Measurements from ENCODE around the gene FOXA3.

FOXA3 gene

DNA sequence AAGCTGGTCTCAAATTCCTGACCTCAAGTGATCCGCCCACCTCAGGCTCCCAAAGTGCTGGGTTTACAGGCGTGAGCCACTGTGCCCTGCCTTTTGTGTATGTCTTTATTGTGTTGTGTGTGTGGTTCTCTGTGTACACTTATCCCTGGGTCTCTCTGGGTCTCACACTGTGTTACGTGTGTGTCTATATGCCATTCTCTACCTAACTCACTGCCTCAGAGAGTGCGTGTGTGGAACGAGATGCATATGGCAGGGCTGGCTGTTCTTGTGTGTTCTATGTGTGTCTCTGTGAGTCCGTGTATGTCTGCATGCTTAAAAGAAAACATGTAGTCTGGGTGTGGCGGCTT is 10.5 kb downstream of the FOXA3 start:
- DNase-seq (ENCODE audit: low spot score) = no peak

- DNase-seq (ENCODE audit: low spot score) = no peak
Observed at GRCh38 chr19:45876161-45876410, 12.0 kb downstream of the FOXA3 start.

GRCh38 chr19:45876411-45877197 is 12.5 kb downstream of the FOXA3 start:
- DNase-seq (ENCODE audit: low spot score) = no peak

- DNase-seq (ENCODE audit: low spot score) = no peak
Observed at GRCh38 chr19:45878043-45878794, 14.1 kb downstream of the FOXA3 start.

- no peak for DNase-seq (ENCODE audit: low spot score)
Observed at GRCh38 chr19:45879055-45879454, 14.9 kb downstream of the FOXA3 start.

DNA sequence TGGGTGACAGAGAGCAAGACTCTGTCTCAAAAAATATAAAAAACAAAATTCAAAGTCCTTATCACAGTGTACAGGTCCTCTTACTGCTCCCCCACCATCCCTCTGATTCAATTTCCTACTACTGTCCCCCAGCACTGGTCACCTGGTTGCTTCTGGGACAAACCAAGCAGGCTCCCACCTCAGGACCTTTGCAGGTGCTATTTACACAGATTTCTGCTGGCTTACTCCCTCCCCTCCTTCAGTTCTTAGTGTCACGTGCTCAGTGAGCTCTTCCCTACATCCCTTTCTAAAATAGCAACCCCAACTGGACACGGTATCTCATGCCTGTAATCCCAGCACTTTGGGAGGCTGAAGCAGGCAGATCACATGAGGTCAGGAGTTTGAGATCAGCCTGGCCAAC is 15.8 kb downstream of the FOXA3 start:
- no peak for DNase-seq (ENCODE audit: low spot score)

DNA sequence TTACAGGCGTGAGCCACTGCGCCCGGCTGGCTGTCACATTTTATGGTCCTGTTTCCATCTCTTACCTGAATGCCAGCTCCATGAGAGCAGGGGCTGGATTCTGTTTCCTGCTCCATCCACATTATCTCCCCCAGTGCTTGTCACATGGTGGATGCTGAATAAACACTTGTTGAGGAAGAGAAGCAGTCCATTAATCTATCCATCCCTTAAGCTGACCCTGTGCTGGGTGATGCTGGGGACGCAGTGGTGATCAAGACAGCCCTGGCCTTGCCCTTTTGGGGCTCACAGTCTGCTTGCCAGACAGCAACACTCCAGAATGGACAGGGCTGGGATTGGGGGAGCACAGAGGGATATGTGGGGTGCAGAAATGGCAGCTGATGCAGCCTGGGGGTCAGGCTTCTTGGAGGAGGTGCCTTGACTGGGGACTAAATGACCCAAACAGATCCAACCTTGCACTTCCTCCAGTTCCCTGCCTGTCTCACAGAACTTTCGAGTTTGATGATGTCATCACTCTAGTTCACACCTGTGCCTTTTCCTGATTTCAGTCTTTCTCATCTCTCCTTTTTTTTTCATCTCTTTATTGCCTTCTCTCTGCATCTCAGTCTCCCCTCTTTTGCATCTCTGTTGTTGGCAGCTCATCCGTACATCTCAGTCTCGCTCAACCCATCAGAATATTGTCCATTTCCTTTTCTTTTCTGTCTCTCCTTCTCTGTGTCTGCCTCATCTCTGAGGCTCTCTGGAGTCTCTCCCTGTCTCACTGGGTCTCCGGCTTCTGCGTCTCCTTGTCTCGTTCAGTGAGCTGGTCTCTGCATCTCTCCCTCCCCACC is 17.2 kb downstream of the FOXA3 start:
- no peak for DNase-seq (ENCODE audit: low spot score)

- DNase-seq (ENCODE audit: low spot score) = no peak
Observed at GRCh38 chr19:45881909-45882528, 17.9 kb downstream of the FOXA3 start.

- peak; percentile 82 for DNase-seq (ENCODE audit: low spot score)
Observed at GRCh38 chr19:45882652-45883585, 18.8 kb downstream of the FOXA3 start.

DNA sequence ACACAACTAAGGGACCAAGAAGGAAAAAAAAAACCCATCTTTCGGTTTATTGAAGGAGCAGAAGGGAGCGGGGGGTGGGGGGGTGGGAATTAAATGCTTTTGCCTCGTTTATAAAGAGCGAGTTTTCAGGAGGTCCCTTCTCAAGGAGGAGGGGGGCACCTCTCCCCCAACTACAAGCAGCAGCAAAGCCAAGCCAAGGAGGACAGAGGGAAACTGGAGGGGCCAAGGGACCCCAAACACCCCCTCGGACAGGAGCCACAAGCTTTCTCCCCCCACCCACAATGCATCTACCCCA is 19.4 kb downstream of the FOXA3 start:
- DNase-seq (ENCODE audit: low spot score) = no peak

GRCh38 chr19:45883881-45884681 is 20.0 kb downstream of the FOXA3 start:
- DNase-seq (ENCODE audit: low spot score) = no peak

GRCh38 chr19:45884682-45885555 is 20.8 kb downstream of the FOXA3 start:
- DNase-seq (ENCODE audit: low spot score) = no peak

GRCh38 chr19:45885556-45886426 is 21.7 kb downstream of the FOXA3 start, which contains the start of gene IRF2BP1:
Gene IRF2BP1 (minus strand): TSS chr19:45886141. CDS start chr19:45885774, 367 bp downstream.
- DNase-seq (ENCODE audit: low spot score) = peak; percentile 90

DNA sequence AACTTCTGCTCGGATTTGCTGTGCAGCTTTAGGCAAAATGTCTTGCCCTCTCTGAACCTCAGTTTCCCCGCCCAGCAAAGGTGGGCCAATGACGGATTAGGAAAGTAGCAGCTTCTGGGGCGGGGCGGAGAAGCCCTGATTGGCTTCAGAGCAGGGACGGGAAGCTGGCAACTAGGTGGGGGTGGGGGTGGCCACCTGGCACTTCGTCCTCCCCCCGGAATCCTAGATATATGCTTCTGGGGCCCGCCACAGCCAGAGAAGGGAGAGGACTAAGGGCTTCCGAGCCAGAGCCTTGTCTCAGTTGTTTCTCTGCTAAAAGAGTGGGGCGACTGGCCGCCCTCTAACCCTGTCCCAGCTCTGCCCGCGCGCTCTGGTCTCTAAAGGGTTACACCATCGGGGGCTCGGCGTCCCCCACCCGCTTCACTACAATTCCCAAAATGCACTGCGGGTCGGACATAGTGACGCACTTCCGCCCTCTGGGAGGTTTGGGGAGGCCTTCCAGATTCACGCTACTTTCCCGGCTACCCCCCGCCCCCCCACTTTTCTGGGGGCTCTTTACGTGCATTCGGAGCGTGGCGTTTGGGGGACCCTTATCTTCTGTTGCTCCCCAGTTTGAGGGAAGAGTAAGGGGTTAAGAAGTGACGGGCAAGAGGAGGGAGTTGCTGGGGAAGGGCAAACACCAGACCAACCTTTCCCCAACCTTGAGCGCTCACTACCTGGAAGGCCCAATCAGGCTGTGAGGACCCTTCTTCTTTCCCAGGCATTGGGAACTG is 22.5 kb downstream of the FOXA3 start:
- peak; percentile 91 for DNase-seq (ENCODE audit: low spot score)

DNA sequence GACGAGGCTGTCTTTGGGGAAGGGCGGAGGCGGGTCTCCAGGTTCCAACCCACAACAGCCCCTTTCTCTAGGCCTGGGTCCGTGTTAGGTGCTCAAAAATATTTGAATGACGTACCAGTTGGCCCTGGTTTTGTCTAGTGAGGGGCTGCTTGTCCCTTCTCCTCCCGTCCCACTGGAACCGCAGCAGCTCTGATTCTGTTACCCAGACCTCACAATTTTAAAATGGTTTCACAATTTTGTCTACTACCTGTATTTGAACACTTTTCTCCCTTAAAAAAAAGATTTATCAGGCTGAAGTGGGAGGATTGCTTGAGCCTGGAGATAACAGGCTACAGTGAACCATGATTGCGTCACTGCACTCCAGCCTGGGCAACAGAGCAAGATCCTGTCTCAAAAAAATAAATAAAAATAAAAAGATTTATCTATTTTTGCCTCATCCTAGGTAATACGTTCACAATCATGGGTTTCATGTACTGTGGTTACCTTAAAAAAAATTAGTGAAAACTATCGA is 23.1 kb downstream of the FOXA3 start:
- no peak for DNase-seq (ENCODE audit: low spot score)

- DNase-seq (ENCODE audit: low spot score) = no peak
Observed at GRCh38 chr19:45889210-45889885, 25.2 kb downstream of the FOXA3 start.

DNA sequence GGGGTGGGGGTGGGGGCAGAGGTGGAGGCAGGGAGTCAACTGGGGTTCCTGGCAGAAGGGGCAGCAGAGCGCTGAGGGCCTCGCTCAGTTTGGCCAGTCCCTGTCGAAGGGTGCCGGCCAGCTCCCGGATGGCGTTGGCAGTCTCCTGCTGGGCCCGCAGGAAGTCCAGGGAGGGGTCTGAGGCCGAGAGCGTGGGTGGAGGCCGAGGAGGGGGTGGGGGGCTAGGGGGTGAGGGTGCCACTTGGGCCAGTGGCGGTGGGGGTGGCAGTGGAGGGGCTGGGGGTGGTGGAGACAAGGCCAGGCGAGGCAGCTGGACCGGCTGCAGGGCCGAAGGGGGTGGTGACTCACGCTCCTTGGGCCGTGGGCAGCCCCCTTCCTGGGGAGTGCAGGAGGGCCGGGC is 26.8 kb downstream of the FOXA3 start:
- DNase-seq (ENCODE audit: low spot score) = no peak
